Measurements from ENCODE around the gene TMEM132C. TPM values are rescaled to one million over a fixed set of nuclear protein-coding genes. Genes with fewer than 3 reads are reported as not detected.

Gene TMEM132C
- total RNA-seq, 6 experiments from 2014 or later = 0.04 to 0.19 (median 0.06) TPM; not detected in 3

GRCh38 chr12:128269181-128269591 lies 2.2 kb downstream of the TMEM132C start:
- DNase-seq (no peak), ATAC-seq (no peak)

GRCh38 chr12:128276471-128276870 lies 9.5 kb downstream of the TMEM132C start:
- peaks cover 0 to 3% (median 0%) of the 10 kb centered on the region in 4 donors for H3K9me3 ChIP-seq
- H3K36me3 ChIP-seq = no peaks in the 10 kb centered on the region
- DNase-seq (no peak), ATAC-seq (no peak)
- no peak overlapping the region for H3K27ac ChIP-seq
- H3K4me3 ChIP-seq = no peak overlapping the region
- 74% methylated on average over 4 of the region's 4 CpGs for WGBS (ENCODE audit: insufficient coverage, low coverage, low lambda C conversion rate, missing lambda C conversion rate)
- no peaks in the 10 kb centered on the region for H3K27me3 ChIP-seq
- no peaks in the 10 kb centered on the region for H3K4me1 ChIP-seq
- TF ChIP-seq POLR2A (IDR thresholded peaks at IDR 0.05) (no peak), CTCF (IDR thresholded peaks at IDR 0.05) (no peak)
- intact Hi-C loops (cut with DNase I) = no loop called here

More at GRCh38 chr12:128269181-128269591, 2.2 kb downstream of the TMEM132C start:
- Histone ChIP-seq H3K27me3 (peaks cover 0 to 9% of the 10 kb centered on the region in 2 donors), H3K4me1 (no peaks in the 10 kb centered on the region), H3K4me3 (no peak overlapping the region), H3K36me3 (no peaks in the 10 kb centered on the region), H3K9me3 (peaks cover 0 to 3% (median 0%) of the 10 kb centered on the region in 4 donors), H3K27ac (no peak overlapping the region)
- TF ChIP-seq CTCF (IDR thresholded peaks at IDR 0.05) (no peak), POLR2A (IDR thresholded peaks at IDR 0.05) (no peak)
- intact Hi-C loops (cut with DNase I) = no loop called here
- 5% methylated on average over 9 of the region's 10 CpGs for WGBS (ENCODE audit: insufficient coverage, low coverage, low lambda C conversion rate, missing lambda C conversion rate)

GRCh38 chr12:128286970-128287369 lies 20.0 kb downstream of the TMEM132C start:
- H3K27ac ChIP-seq = no peak overlapping the region
- ATAC-seq = no peak
- intact Hi-C loops (cut with DNase I) = no loop called here
- WGBS (ENCODE audit: insufficient coverage, low coverage, low lambda C conversion rate, missing lambda C conversion rate) = no CpG with 5 or more reads among the region's 1 CpG
- no peaks in the 10 kb centered on the region for H3K9me3 ChIP-seq
- no peaks in the 10 kb centered on the region for H3K36me3 ChIP-seq
- TF ChIP-seq CTCF (IDR thresholded peaks at IDR 0.05) = no peak
- no peak for TF ChIP-seq POLR2A (IDR thresholded peaks at IDR 0.05)
- H3K4me3 ChIP-seq = no peak overlapping the region
- no peaks in the 10 kb centered on the region for H3K27me3 ChIP-seq
- H3K4me1 ChIP-seq = no peaks in the 10 kb centered on the region
- no peak for DNase-seq

GRCh38 chr12:128288357-128288756 lies 21.4 kb downstream of the TMEM132C start:
- no peak overlapping the region for H3K27ac ChIP-seq
- H3K36me3 ChIP-seq = no peaks in the 10 kb centered on the region
- no peaks in the 10 kb centered on the region for H3K27me3 ChIP-seq
- ATAC-seq (no peak), DNase-seq (no peak)
- no CpG with 5 or more reads among the region's 2 CpGs for WGBS (ENCODE audit: insufficient coverage, low coverage, low lambda C conversion rate, missing lambda C conversion rate)
- no peak for TF ChIP-seq POLR2A (IDR thresholded peaks at IDR 0.05)
- TF ChIP-seq CTCF (IDR thresholded peaks at IDR 0.05) = no peak
- H3K9me3 ChIP-seq = no peaks in the 10 kb centered on the region
- intact Hi-C loops (cut with DNase I) = no loop called here
- no peaks in the 10 kb centered on the region for H3K4me1 ChIP-seq
- no peak overlapping the region for H3K4me3 ChIP-seq

- H3K27me3 ChIP-seq = no peaks in the 10 kb centered on the region
- H3K27ac ChIP-seq = no peak overlapping the region
- no peaks in the 10 kb centered on the region for H3K4me1 ChIP-seq
- no peaks in the 10 kb centered on the region for H3K36me3 ChIP-seq
- intact Hi-C loops (cut with DNase I) = no loop called here
- TF ChIP-seq POLR2A (IDR thresholded peaks at IDR 0.05) (no peak), CTCF (IDR thresholded peaks at IDR 0.05) (no peak)
- no peak for ATAC-seq
- no peaks in the 10 kb centered on the region for H3K9me3 ChIP-seq
- H3K4me3 ChIP-seq = no peak overlapping the region
- no peak for DNase-seq
- WGBS (ENCODE audit: insufficient coverage, low coverage, low lambda C conversion rate, missing lambda C conversion rate) = 80% methylated on average over 13 of the region's 13 CpGs
Observed at GRCh38 chr12:128288896-128289295, 21.9 kb downstream of the TMEM132C start.

All from right lobe of liver (tissue), 6 donors.